ENCODE results near the gene ABHD11. TPM values are rescaled to one million over a fixed set of nuclear protein-coding genes. Genes with fewer than 3 reads are reported as not detected.
"Not testable (repeated sequence)": the region's sequence is repeated elsewhere in the genome, so short reads cannot be mapped to it uniquely, and the experiment has no call there.

Gene ABHD11
- total and polyA plus RNA-seq, 9 of the 15 experiments (the other 6 are each of a cell fraction or from before 2014, with no cell fraction given) = 7.7 to 44.2 (median 18.9) TPM

GRCh38 chr7:73715648-73716317, 22.8 kb downstream of the ABHD11 start (continued):
- TF ChIP-seq UBTF (IDR thresholded peaks at IDR 0.05; ENCODE audit: borderline replicate concordance in 1 of 2, low read depth in 2 of 2, low read length in 2 of 2) (peak; percentile 57 to 88; a peak in 2 of 4 replicates), CBX3 (IDR thresholded peaks at IDR 0.05; ENCODE audit: borderline replicate concordance in 1 of 2, low read length in 2 of 2) (no peak; a peak in 1 of 3 replicates), PHB2 (IDR thresholded peaks at IDR 0.05; ENCODE audit: low read depth) (peak; percentile 72; the same call in 1 of the 2 replicates)

GRCh38 chr7:73713319-73713718, 25.3 kb downstream of the ABHD11 start:
- H2AFZ ChIP-seq (ENCODE audit: low read depth, low read length); ATAC-seq; H3K4me3 ChIP-seq; H3K9ac ChIP-seq (ENCODE audit: insufficient read depth in 1 of 2, low read depth in 2 of 2, low read length in 2 of 2); H3K79me2 ChIP-seq (ENCODE audit: control insufficient read depth, insufficient read depth, low read length); H3K9me1 ChIP-seq (ENCODE audit: control insufficient read depth, insufficient read depth, low read length); in situ Hi-C loops (cut with MboI); H3K27ac ChIP-seq (ENCODE audit: extremely low read depth, low read depth, low read length); H3K36me3 ChIP-seq (ENCODE audit: control insufficient read depth, insufficient read depth, low read length); BruUV-seq (replicated peaks); H3K27me3 ChIP-seq (ENCODE audit: control insufficient read depth in 2 of 2, insufficient read depth in 2 of 2, low read length in 2 of 2); intact Hi-C loops (cut with micrococcal nuclease); DNase-seq (ENCODE audit: extremely low read depth in 1 of 4, low spot score in 3 of 4); FAIRE-seq; CTCF ChIA-PET (ENCODE audit: low intra/inter-chr PET ratio); H3K9me3 ChIP-seq (replicated peaks; ENCODE audit: control insufficient read depth, insufficient read depth, low read depth, low read length); H3K4me2 ChIP-seq (ENCODE audit: insufficient read depth, low read length): not testable (repeated sequence)
- WGBS (ENCODE audit: insufficient coverage, low coverage, missing lambda C conversion rate) = 77% methylated on average over 6 of the region's 6 CpGs
- peaks cover 20 to 44% of the 10 kb centered on the region in 2 experiments; a peak in 4 of 5 replicates for H3K4me1 ChIP-seq (replicated peaks in 1 of 2; ENCODE audit: control insufficient read depth in 2 of 2, insufficient read depth in 2 of 2, low read length in 2 of 2)
- POLR2A ChIA-PET = interaction anchor here (0.6 to 1.2 kb wide), 3 partner anchors 14 to 101 kb away, joined by 3 read pairs; no protein-coding TSS in a partner anchor
- H4K20me1 ChIP-seq (replicated peaks; ENCODE audit: control insufficient read depth, insufficient read depth, low read length) = peaks cover 43% of the 10 kb centered on the region
- TF ChIP-seq ZNF121 (CRISPR knock-in tag; conservative IDR thresholded peaks at IDR 0.05) = peak; percentile 84

Data from K562 (cell line).